Smooth muscle cell (in vitro differentiated cells): ENCODE measurements around the gene PRKCZ. TPM values are rescaled to one million over a fixed set of nuclear protein-coding genes. Genes with fewer than 3 reads are reported as not detected.

Experiments used
- DNase-seq: peaks from one replicate; lab custom pipeline; 2025; ENCODE audit not compliant: unreplicated experiment; lab: John Stamatoyannopoulos, UW
- H2AFZ ChIP-seq: fragments of 200-600 bp; sonication (generic); 2 replicates; pipeline ENCODE4 v1.6.0; 2016; ENCODE audit warnings: antibody characterized with exemption, low read depth, mild to moderate bottlenecking
- H3F3A ChIP-seq: fragments of 200-600 bp; sonication (generic); 2 replicates; pipeline ENCODE4 v1.6.0; 2017; ENCODE audit warnings: antibody characterized with exemption, low read depth
- H3K27ac ChIP-seq: fragments of 200-600 bp; sonication (generic); 2 replicates; pipeline ENCODE4 v1.5.1; 2016; ENCODE audit warnings: low read depth, mild to moderate bottlenecking
- H3K27me3 ChIP-seq: fragments of 200-600 bp; sonication (generic); 2 replicates; pipeline ENCODE4 v1.6.1; 2016; ENCODE audit warnings: low read depth, mild to moderate bottlenecking
- H3K36me3 ChIP-seq: fragments of 200-600 bp; sonication (generic); 2 replicates; pipeline ENCODE4 v1.5.1; 2016; ENCODE audit warnings: low read depth
- H3K4me1 ChIP-seq: fragments of 200-600 bp; sonication (generic); 2 replicates; pipeline ENCODE4 v1.5.1; 2016; ENCODE audit warnings: low read depth
- H3K4me2 ChIP-seq: fragments of 200-600 bp; sonication (generic); 2 replicates; pipeline ENCODE4 v1.6.0; 2016; ENCODE audit warnings: mild to moderate bottlenecking
- H3K4me3 ChIP-seq: fragments of 200-600 bp; sonication (generic); 2 replicates; pipeline ENCODE4 v1.5.1; 2016; ENCODE audit warnings: mild to moderate bottlenecking
- H3K79me2 ChIP-seq: fragments of 200-600 bp; sonication (generic); 2 replicates; pipeline ENCODE4 v1.6.0; 2016; ENCODE audit warnings: low read depth, mild to moderate bottlenecking
- H3K9ac ChIP-seq: fragments of 200-600 bp; sonication (generic); 2 replicates; pipeline ENCODE4 v1.6.0; 2016; ENCODE audit warnings: low read depth
- H3K9me3 ChIP-seq: fragments of 200-600 bp; sonication (generic); replicated peaks from 2 replicates; pipeline ENCODE4 v1.5.1; 2016; ENCODE audit warnings: low read depth
- H4K20me1 ChIP-seq: fragments of 200-600 bp; sonication (generic); 2 replicates; pipeline ENCODE4 v1.6.0; 2016; ENCODE audit warnings: low read depth
- WGBS: methylation state at CpG from one replicate; pipeline ENCODE4 v1.1.7; 2016; ENCODE audit warnings: low lambda C conversion rate; 5-methylcytosine and 5-hydroxymethylcytosine counted together
- polyA plus RNA-seq: library from polyadenylated mRNA; unstranded; fragments of >200 nt; fragmentation: Nextera tagmentation; extraction: Ambion mirVana; gene quantifications from 2 replicates; pipeline ENCODE4 v1.2.1, GENCODE V29; 2016
- total RNA-seq: library from RNA; depleted of rRNA; stranded (reverse); fragments of >200 nt; gene quantifications from 2 replicates; pipeline ENCODE4 v1.2.3, GENCODE V29; 2014
- TF ChIP-seq, protein P1 (sequence below): fragments of 200-600 bp; sonication (generic); IDR thresholded peaks from 2 replicates; pipeline ENCODE4 v1.5.1; 2017; ENCODE audit warnings: borderline replicate concordance, mild to moderate bottlenecking, antibody characterized with exemption; ENCODE audit not compliant: insufficient read depth, poor library complexity, severe bottlenecking

The PRKCZ gene
- total and polyA plus RNA-seq, 2 experiments from 2014 or later = 5.8 to 10.3 TPM

DNA sequence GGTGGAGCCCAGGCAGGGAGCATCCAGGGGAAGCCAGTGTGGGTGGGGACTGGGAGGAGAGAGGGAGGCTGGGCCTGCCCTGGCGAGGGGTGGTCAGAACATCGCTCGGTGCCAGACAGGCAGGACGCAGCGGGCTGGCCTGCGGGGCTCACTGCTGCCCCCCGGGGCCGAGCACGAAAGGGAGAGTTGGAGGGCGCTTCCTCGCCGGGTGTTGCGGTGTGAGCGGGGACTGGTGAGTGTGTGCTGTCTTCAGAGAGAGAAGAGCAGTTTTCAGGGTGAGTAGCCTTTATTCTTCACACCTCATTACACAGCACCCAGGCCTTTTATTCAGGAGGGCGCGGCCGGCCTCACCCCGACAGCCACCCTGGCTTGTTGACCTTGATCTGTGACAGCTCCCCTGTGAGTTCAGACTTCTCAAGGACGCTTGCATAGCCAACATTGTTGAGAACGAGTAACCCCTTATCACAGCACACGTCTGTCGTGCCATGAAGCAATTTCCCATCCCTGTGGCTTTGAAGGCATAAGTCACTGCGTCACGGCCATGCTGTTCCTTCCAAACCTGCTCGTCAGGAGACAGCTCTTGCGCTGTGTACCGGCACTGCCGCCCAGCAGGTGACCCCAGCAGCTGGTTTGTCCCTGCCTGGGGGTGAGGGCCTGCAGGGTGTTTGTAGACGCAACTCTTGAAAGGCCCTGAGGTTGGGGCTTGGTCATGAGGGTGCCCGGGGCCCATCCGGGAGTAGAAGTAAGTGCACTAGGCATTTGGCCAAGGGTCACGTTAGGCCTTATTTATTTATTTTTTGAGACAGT, 54.6 kb downstream of the PRKCZ start:
- no peak overlapping the region for H3K27ac ChIP-seq
- no peaks in the 10 kb centered on the region for H3K4me1 ChIP-seq
- no peaks in the 10 kb centered on the region for H3K27me3 ChIP-seq
- H3K9me3 ChIP-seq = no peaks in the 10 kb centered on the region
- no peak overlapping the region for H2AFZ ChIP-seq
- no peak overlapping the region for H3K9ac ChIP-seq
- DNase-seq = no peak
- H3K36me3 ChIP-seq = no peaks in the 10 kb centered on the region
- H3K4me3 ChIP-seq = no peak overlapping the region
- no peak overlapping the region for H3K4me2 ChIP-seq
- no peaks in the 10 kb centered on the region for H3K79me2 ChIP-seq
- TF ChIP-seq, protein P1, sequence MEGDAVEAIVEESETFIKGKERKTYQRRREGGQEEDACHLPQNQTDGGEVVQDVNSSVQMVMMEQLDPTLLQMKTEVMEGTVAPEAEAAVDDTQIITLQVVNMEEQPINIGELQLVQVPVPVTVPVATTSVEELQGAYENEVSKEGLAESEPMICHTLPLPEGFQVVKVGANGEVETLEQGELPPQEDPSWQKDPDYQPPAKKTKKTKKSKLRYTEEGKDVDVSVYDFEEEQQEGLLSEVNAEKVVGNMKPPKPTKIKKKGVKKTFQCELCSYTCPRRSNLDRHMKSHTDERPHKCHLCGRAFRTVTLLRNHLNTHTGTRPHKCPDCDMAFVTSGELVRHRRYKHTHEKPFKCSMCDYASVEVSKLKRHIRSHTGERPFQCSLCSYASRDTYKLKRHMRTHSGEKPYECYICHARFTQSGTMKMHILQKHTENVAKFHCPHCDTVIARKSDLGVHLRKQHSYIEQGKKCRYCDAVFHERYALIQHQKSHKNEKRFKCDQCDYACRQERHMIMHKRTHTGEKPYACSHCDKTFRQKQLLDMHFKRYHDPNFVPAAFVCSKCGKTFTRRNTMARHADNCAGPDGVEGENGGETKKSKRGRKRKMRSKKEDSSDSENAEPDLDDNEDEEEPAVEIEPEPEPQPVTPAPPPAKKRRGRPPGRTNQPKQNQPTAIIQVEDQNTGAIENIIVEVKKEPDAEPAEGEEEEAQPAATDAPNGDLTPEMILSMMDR = no peak
- WGBS = 82% methylated on average over 23 of the region's 32 CpGs
- no peaks in the 10 kb centered on the region for H3F3A ChIP-seq
- H4K20me1 ChIP-seq = no peaks in the 10 kb centered on the region

DNA sequence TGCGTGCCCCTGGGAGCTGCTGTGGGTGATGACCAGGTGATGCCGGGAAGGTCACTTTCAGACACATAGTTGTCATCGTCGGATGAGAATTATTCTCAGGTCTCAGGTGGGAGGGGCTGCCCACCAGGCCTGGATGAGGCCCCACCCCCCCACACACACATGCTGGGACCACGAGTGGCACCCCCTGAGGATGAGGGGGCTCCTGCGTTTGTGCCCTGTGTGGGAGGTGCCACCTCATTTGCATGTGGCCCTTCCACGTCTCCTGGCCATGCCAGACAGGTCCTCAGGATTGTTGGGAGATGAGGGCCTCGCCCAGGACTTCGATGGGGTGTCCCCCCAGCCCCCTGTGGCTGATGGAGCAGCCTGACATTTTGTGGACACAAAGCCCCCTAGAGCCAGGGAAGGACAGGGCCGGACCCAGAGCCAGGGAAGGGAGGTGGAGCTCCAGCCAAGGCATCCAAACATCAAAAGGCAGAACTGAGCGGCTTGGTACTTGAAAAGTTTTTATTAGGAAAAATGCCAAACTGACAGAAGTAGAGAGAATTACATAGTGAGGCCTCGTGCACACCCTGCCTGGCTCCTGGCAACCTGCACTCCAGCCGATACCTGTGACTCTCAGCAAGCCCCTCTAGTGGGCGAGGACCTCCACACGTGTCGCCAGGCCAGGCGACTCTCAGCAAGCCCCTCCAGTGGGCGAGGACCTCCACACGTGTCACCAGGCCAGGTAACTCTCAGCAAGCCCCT, 55.7 kb downstream of the PRKCZ start:
- H3F3A ChIP-seq = no peaks in the 10 kb centered on the region
- H4K20me1 ChIP-seq = no peaks in the 10 kb centered on the region
- DNase-seq = no peak
- no peaks in the 10 kb centered on the region for H3K27me3 ChIP-seq
- no peaks in the 10 kb centered on the region for H3K36me3 ChIP-seq
- H3K79me2 ChIP-seq = no peaks in the 10 kb centered on the region
- no peak overlapping the region for H3K4me2 ChIP-seq
- no peak overlapping the region for H3K4me3 ChIP-seq
- H3K9ac ChIP-seq = no peak overlapping the region
- TF ChIP-seq, protein P1 = no peak
- WGBS = 95% methylated on average over 17 of the region's 19 CpGs
- H3K9me3 ChIP-seq = no peaks in the 10 kb centered on the region
- H2AFZ ChIP-seq = no peak overlapping the region
- no peak overlapping the region for H3K27ac ChIP-seq
- H3K4me1 ChIP-seq = no peaks in the 10 kb centered on the region

DNA sequence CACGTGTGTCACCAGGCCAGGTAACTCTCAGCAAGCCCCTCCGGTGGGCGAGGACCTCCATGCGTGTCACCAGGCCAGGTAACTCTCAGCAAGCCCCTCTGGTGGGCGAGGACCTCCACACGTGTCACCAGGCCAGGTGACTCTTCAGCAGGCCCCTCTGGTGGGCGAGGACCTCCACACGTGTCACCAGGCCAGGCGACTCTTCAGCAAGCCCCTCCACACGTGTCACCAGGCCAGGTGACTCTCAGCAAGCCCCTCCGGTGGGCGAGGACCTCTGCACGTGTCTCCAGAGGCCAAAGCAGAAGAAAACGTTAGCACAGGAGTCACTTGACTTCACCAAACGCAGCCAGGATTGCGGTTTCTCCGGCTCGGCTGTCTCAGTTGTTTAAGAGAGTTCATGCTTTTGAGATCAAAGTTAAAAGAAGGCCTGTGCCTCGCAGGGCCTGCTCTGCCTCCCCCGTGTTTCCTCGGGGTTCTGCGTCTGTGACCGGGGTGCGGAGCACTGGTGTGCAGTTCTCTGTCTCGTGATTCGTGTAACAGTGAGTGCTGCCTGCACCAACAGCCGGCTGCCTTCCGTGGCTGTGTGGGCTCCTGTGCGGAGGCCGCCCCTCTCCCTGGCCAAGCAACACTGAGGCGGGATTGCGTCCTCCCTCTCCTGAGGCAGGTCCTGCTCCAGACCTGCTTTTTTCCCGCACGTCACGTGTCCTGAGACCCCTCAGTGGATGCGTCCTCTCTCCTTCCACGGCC, 56.6 kb downstream of the PRKCZ start:
- no peak overlapping the region for H3K4me3 ChIP-seq
- no peaks in the 10 kb centered on the region for H3K79me2 ChIP-seq
- no peak overlapping the region for H3K9ac ChIP-seq
- H3K4me2 ChIP-seq = no peak overlapping the region
- H2AFZ ChIP-seq = no peak overlapping the region
- H3K36me3 ChIP-seq = no peaks in the 10 kb centered on the region
- no peak overlapping the region for H3K27ac ChIP-seq
- no peaks in the 10 kb centered on the region for H3K4me1 ChIP-seq
- 87% methylated on average over 26 of the region's 37 CpGs for WGBS
- no peaks in the 10 kb centered on the region for H3F3A ChIP-seq
- no peaks in the 10 kb centered on the region for H3K9me3 ChIP-seq
- TF ChIP-seq, protein P1 = no peak
- no peaks in the 10 kb centered on the region for H4K20me1 ChIP-seq
- DNase-seq = no peak
- H3K27me3 ChIP-seq = no peaks in the 10 kb centered on the region
